Activated CD8-positive, alpha-beta memory T cell treated with anti-CD3 and anti-CD28 coated beads for 24 hours (primary cell): ENCODE results near the gene ZDHHC14.
"Not testable (repeated sequence)": the region's sequence is repeated elsewhere in the genome, so short reads cannot be mapped to it uniquely, and the experiment has no call there.

Source experiments
- DNase-seq: peaks from one replicate; pipeline ENCODE4 v3.0.0-alpha.2; 2020

The ZDHHC14 gene

GRCh38 chr6:157408427-157408826 is 27.4 kb downstream of the ZDHHC14 start:
- DNase-seq, result not testable (repeated sequence)

DNA sequence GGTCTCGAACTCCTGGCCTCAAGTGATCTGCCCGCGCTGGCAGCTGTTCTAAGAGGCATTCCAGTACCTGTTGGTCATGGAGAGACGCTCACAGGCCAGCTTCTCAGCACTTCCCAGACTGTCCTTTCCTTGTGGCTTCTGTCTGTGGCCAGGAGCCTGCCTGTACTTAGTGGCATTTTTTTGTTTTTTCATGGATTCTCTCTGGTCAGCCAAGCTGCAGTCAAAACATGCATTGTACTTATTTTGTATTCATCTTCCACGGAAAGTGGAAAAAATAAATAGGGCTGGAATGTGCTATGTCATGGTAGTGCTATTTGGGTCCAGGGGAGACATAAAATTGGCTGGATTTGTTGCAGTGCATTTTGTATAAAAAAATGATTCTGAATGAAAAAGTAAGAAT is 29.1 kb downstream of the ZDHHC14 start:
- no peak for DNase-seq

- DNase-seq, result no peak
These were observed 30.4 kb downstream of the ZDHHC14 start for GRCh38 chr6:157411368-157411767.

DNA sequence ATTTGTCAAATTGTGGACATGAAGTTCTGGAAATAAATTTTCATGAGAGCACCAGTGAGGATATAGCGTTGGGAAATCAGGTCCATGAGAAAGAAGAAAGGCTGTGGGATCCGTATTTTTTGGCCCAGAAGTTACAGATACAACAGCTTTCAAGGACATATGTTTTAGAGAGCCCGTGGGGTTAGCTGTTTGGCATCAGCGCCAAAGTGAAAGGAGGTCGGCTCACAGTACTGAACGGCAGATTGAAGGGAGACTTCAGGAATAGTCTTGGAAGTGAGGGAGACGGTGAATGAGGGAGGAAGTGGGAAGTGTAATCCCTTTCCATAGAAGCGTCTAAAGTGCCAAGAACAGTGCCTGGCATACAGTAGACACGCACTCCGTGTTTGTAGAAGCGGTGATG is 31.8 kb downstream of the ZDHHC14 start:
- DNase-seq, result no peak

DNA sequence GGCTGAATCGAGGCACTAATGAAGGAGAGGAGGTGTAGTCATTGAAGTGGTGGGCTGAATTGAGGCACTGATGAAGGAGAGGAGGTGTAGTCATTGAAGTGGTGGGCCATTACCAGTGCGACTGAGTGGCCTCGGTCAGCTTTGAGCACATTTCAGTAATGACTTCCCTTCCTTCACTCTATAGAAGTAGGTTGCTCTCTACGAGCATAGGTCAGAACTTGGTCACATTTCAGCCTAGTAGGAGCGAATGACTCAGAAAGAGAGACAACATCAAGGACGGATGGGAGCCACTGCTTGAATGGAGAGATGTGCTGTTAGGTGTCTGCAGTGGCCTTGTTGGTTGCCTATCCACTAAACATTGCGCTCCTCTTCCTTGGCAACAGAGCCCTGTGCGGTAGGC is 39.5 kb downstream of the ZDHHC14 start:
- DNase-seq, result no peak

DNA sequence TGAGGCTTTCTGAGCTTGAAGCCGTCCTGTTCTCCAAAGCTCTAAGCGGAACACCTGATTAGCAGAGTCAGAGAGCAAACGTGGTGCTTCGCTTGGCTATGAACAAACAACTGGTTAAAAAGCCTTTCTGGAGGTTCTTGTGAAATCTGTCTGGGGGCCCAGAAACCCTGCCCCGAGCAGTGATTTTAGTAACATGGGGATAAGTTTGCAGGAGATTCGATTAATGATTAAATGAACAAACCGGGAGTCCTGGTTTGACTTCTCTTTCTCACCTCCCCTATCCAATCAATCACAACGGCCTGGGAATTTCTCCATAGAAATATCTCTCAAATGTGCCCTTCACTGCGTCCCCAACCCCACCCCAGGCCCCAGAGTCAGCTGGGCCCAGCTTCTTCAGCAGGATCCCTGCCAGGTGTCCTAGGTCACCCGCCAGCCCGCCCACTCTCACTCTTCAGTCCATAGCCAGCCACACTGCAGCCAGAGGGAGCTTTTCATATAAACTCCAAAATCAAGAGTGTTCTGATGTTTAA is 43.6 kb downstream of the ZDHHC14 start:
- DNase-seq, result no peak

- DNase-seq, result no peak
These were observed 47.0 kb downstream of the ZDHHC14 start for GRCh38 chr6:157427969-157428368.

DNA sequence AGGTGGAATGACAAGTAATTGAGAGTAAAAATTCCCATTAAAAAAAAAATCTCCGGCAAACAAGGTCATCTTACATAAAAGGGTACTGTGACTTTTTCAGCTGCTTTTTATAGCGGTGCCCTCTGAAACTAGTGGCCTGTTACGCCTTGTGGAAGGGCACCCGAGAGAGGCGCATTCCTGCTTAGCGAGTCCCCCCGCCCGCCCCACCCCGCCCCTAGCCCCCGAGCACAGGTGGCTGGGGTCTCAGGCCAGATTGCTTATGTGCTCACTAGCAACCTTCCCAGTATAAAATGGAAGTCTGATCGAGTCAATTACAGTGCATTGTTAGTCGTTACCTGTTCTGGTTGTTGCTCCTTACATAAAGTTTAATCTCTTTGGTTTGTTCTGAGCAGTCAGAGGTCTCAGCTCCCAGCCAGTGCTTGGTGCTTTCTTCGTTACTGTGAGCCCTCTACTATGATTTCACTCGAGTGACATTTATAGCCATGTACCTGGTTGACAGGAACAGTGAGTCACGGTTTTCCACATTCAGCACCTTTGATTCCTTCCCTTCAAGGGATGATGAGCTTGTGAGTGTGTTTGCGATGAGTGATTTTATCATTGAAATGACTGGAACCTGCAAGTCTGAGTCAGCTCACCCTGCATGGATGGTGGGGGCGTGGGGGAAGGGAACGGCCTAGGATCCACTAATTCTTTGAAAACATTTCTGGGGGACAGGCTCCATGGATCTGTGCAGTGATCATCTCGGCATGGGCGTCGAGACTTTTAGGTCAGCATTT is 47.6 kb downstream of the ZDHHC14 start:
- peak; percentile 77 for DNase-seq

DNA sequence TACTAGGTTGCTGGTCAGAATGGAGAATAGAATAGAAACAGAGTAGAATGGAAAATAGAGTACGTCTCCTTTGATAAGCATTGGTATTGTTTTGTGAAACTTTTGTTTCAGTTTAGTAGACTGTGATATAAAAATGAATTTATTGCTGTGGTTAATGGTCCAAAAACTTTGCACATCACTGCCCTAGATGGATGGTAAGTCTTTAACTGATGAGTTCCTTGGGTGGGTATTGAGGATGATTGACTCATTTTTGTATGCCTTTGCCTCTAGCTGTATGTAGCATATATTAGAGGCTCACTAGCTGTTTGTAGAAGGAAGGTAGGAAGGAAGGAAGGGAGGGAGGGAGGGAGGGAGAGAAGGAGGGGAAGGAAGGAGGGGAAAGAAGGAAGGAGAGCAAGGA is 48.3 kb downstream of the ZDHHC14 start:
- no peak for DNase-seq

DNA sequence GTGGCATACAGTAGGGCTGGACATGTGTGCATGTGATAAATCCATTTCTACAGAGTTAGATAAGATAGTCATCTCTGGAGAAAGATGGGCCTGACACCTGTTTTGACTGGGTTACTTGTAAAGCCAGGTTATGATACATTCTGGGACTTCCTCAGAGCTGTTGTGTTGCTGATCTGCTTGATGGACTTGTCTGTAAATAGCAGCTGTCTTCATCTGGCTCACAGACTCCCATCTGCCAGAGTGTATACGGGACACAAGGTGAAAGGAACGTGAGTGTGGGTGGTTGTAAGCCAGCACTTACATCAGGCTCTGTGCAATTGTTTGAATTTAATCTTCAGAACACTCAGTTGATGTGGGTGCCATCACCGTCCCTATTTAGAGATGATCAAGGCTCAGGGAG is 49.8 kb downstream of the ZDHHC14 start:
- DNase-seq, result no peak

GRCh38 chr6:157432231-157432891 is 51.4 kb downstream of the ZDHHC14 start:
- no peak for DNase-seq

- no peak for DNase-seq
These were observed 51.9 kb downstream of the ZDHHC14 start for GRCh38 chr6:157432892-157433265.

DNA sequence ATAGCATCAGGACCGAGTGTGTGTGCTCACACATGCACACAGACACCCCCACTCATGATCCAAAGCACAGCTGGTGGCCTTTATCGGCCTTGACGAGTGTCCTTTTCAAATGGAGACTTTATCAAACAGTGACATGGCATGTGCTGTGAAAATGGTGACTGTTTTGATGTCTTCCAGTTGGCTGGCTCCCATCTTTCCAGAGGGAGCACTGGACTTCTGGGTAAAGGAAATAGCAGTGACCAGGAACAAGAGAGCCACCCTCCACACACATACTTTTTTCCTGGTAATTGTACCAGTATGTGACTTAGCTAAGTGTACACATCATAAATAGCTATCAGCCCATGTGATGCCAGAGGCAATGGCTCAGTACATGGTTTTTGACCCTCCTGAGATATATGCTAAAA is 52.7 kb downstream of the ZDHHC14 start:
- DNase-seq, result no peak

- DNase-seq, result no peak
These were observed 53.5 kb downstream of the ZDHHC14 start for GRCh38 chr6:157434349-157435033.

DNA sequence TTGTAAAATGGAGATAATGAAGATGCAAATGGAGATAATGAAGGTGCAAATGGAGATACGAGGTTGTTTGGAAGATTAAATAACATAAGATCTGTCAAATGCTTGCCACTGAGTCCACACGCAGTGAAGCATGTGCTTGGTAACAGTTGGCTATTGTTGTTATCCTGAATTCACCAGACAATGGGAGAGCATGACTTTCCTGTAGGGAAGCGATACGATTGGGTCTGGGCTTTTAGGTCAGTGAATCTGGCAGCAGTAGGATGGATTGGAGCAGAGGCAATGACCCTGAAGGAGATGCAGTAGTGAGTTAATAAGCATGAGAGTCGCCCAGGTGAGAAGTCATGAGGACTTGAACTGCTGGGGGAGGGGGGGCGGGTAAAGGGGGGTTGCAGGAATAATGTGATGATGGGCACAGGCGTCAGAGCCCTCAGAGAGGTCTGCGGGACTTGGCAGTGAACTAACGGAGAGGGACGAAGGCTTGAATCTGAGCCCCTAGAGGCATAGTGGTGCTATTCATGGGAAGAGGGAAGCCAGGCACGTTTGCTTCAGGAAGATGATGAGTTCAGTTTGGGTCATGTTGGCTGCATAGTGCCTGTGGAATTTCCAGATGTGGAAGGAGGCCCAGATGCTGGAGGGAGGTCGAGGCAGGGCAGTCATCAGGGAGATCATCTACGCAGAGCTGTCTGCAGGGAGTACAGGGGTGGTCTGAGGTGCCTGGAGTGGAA is 55.4 kb downstream of the ZDHHC14 start:
- no peak for DNase-seq

DNA sequence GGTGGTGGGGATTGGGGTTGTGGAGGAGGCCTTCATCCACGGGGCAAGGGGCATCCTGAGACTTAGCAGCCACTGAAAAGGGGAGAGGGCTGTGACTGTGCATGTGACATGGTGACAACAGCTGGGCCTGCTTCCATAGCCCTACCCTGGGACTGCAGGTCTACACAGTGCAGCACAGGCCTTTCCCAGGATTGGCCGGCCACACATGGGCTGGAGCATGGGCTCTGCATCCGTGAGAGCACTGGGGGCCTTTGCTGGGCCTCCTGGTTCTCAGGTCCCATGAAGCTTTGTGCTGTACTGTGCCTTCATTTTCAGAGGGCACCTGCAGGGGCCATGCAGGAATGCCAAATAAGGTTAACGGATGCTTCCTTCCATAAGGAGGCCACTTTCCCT is 56.0 kb downstream of the ZDHHC14 start:
- no peak for DNase-seq

GRCh38 chr6:157438611-157439111 is 57.7 kb downstream of the ZDHHC14 start:
- no peak for DNase-seq

GRCh38 chr6:157440171-157440570 is 59.2 kb downstream of the ZDHHC14 start:
- no peak for DNase-seq

GRCh38 chr6:157442291-157442690 is 61.3 kb downstream of the ZDHHC14 start:
- no peak for DNase-seq

DNA sequence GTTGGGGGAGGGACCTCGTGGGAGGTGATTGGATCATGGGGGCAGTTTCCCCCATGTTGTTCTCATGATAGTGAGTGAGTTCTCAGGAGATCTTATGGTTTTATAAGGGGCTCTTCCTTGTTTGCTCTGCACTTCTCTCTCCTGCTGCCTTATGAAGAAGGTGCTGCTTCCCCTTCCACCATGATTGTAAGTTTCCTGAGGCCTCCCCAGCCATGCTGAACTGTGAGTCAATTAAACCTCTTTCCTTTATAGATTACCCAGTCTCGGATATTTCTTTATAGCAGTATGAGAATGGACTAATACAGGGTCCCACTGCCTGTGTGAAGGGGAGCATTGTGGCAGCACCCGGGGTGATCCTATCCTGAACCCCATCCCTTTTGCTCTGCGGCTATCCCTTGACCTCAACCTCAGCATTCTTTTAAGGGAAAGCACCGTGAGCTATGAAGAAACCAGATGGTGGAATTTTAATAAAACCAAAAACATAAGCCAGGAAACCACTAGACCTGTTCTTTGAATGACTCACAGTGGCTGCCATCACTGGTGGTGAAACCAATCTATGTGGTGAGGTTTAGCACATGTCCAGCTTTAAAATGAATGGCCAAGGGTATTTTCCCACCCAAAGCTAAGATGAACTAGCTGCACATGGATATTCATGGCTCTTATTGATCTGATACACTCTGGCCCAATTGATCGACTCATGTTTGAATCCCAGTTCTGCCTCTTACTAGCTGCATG is 62.2 kb downstream of the ZDHHC14 start:
- no peak for DNase-seq

- DNase-seq, result no peak
These were observed 64.5 kb downstream of the ZDHHC14 start for GRCh38 chr6:157445277-157446009.

- no peak for DNase-seq
These were observed 66.7 kb downstream of the ZDHHC14 start for GRCh38 chr6:157447735-157448134.
